Hepatocyte (in vitro differentiated cells): ENCODE data around the gene RAP2B. TPM values are rescaled to one million over a fixed set of nuclear protein-coding genes. Genes with fewer than 3 reads are reported as not detected.
A peak's percentile ranks its signal among the peaks of the same experiment; 100 is the strongest.

Experiments used
- DNase-seq: peaks from one replicate; pipeline ENCODE4 v3.0.0-alpha.2; 2016; ENCODE audit warnings: low spot score
- H2AFZ ChIP-seq: fragments of 200-600 bp; sonication (generic); 2 replicates; pipeline ENCODE4 v1.6.0; 2016; ENCODE audit warnings: antibody characterized with exemption, mild to moderate bottlenecking
- H3K27ac ChIP-seq: fragments of 200-600 bp; sonication (generic); 2 replicates; pipeline ENCODE4 v1.5.1; 2016; ENCODE audit warnings: mild to moderate bottlenecking
- H3K27me3 ChIP-seq: fragments of 200-600 bp; sonication (generic); 2 replicates; pipeline ENCODE4 v1.6.1; 2016
- H3K36me3 ChIP-seq: fragments of 200-600 bp; sonication (generic); replicated peaks from 2 replicates; pipeline ENCODE4 v1.5.1; 2016; ENCODE audit warnings: low read depth; ENCODE audit not compliant: insufficient read depth
- H3K4me1 ChIP-seq: fragments of 200-600 bp; sonication (generic); 2 replicates; pipeline ENCODE4 v1.5.1; 2016; ENCODE audit warnings: mild to moderate bottlenecking, moderate library complexity; ENCODE audit not compliant: insufficient read depth
- H3K4me2 ChIP-seq: fragments of 200-600 bp; sonication (generic); 2 replicates; pipeline ENCODE4 v1.6.0; 2016
- H3K4me3 ChIP-seq: fragments of 200-600 bp; sonication (generic); 2 replicates; pipeline ENCODE4 v1.5.1; 2016; ENCODE audit warnings: mild to moderate bottlenecking
- H3K79me2 ChIP-seq: fragments of 200-600 bp; sonication (generic); 2 replicates; pipeline ENCODE4 v1.6.0; 2017; ENCODE audit warnings: mild to moderate bottlenecking
- H3K9me2 ChIP-seq: fragments of 200-600 bp; sonication (generic); replicated peaks from 2 replicates; pipeline ENCODE4 v1.6.0; 2017; ENCODE audit warnings: mild to moderate bottlenecking; ENCODE audit not compliant: insufficient read depth
- H3K9me3 ChIP-seq: fragments of 200-600 bp; sonication (generic); 2 replicates; pipeline ENCODE4 v1.5.1; 2016; ENCODE audit warnings: low read depth, mild to moderate bottlenecking
- H4K20me1 ChIP-seq: fragments of 200-600 bp; sonication (generic); 2 replicates; pipeline ENCODE4 v1.6.0; 2016; ENCODE audit warnings: mild to moderate bottlenecking; ENCODE audit not compliant: insufficient read depth, poor library complexity, severe bottlenecking
- CTCF ChIP-seq: fragments of 200-600 bp; sonication (generic); IDR thresholded peaks from 2 replicates; pipeline ENCODE4 v1.5.1; 2016; ENCODE audit warnings: antibody characterized with exemption, mild to moderate bottlenecking; ENCODE audit not compliant: poor library complexity
- EZH2 ChIP-seq: fragments of 200-600 bp; sonication (generic); IDR thresholded peaks from 2 replicates; pipeline ENCODE4 v1.6.1; 2016; ENCODE audit warnings: antibody characterized with exemption, mild to moderate bottlenecking, borderline replicate concordance
- EZH2phosphoT487 ChIP-seq: fragments of 200-600 bp; sonication (generic); IDR thresholded peaks from one replicate; pipeline ENCODE4 v1.6.1; 2018; ENCODE audit warnings: antibody characterized with exemption, mild to moderate bottlenecking, low read depth, moderate library complexity; ENCODE audit not compliant: unreplicated experiment, severe bottlenecking
- WGBS: methylation state at CpG from one replicate; pipeline ENCODE4 v1.1.6; 2016; ENCODE audit warnings: low lambda C conversion rate; ENCODE audit errors: missing lambda C conversion rate; 5-methylcytosine and 5-hydroxymethylcytosine counted together
- polyA plus RNA-seq: library from polyadenylated mRNA; unstranded; fragments of >200 nt; fragmentation: Nextera tagmentation; extraction: Ambion mirVana; gene quantifications from 2 replicates; pipeline ENCODE4 v1.2.1, GENCODE V29; 2016
- total RNA-seq: library from RNA; depleted of rRNA; stranded (reverse); fragments of >200 nt; gene quantifications from 2 replicates; pipeline ENCODE4 v1.2.3, GENCODE V29; 2014

The RAP2B gene
- total and polyA plus RNA-seq, 2 experiments from 2014 or later: 11.5 to 20.0 TPM

GRCh38 chr3:153130312-153130977, 31.6 kb upstream of the RAP2B start:
- H2AFZ ChIP-seq: no peak overlapping the region
- H3K27me3 ChIP-seq: no peaks in the 10 kb centered on the region
- no peak for DNase-seq
- H3K4me3 ChIP-seq: no peak overlapping the region
- H3K36me3 ChIP-seq: no peaks in the 10 kb centered on the region
- H3K9me2 ChIP-seq: no peaks in the 10 kb centered on the region
- H3K27ac ChIP-seq: peak overlapping the region; percentile 28
- 79% methylated on average over 2 of the region's 2 CpGs for WGBS
- TF ChIP-seq EZH2 (no peak), CTCF (no peak), EZH2phosphoT487 (no peak)
- no peaks in the 10 kb centered on the region for H4K20me1 ChIP-seq
- no peak overlapping the region for H3K4me2 ChIP-seq
- no peaks in the 10 kb centered on the region for H3K4me1 ChIP-seq
- no peaks in the 10 kb centered on the region for H3K79me2 ChIP-seq
- no peaks in the 10 kb centered on the region for H3K9me3 ChIP-seq

GRCh38 chr3:153137626-153138025, 24.4 kb upstream of the RAP2B start:
- 98% methylated on average over 2 of the region's 2 CpGs for WGBS
- Histone ChIP-seq H3K4me3 (no peak overlapping the region), H3K36me3 (no peaks in the 10 kb centered on the region), H3K9me2 (no peaks in the 10 kb centered on the region), H3K27ac (peak overlapping the region; percentile 95), H3K4me1 (peaks cover 10% of the 10 kb centered on the region), H3K4me2 (no peak overlapping the region), H3K27me3 (no peaks in the 10 kb centered on the region), H3K79me2 (no peaks in the 10 kb centered on the region), H3K9me3 (no peaks in the 10 kb centered on the region), H4K20me1 (no peaks in the 10 kb centered on the region), H2AFZ (no peak overlapping the region)
- TF ChIP-seq EZH2 (no peak), EZH2phosphoT487 (no peak), CTCF (no peak)
- no peak for DNase-seq

- H3K79me2 ChIP-seq: no peaks in the 10 kb centered on the region
- no peak overlapping the region for H3K4me3 ChIP-seq
- peak overlapping the region; percentile 4 for H3K4me2 ChIP-seq
- peak overlapping the region; percentile 95 for H3K27ac ChIP-seq
- peaks cover 10% of the 10 kb centered on the region for H3K4me1 ChIP-seq
- TF ChIP-seq EZH2phosphoT487: no peak
- TF ChIP-seq CTCF: no peak
- no peak for TF ChIP-seq EZH2
- WGBS: 44% methylated on average over 5 of the region's 5 CpGs
- H3K27me3 ChIP-seq: no peaks in the 10 kb centered on the region
- no peaks in the 10 kb centered on the region for H3K36me3 ChIP-seq
- H3K9me2 ChIP-seq: no peaks in the 10 kb centered on the region
- H4K20me1 ChIP-seq: no peaks in the 10 kb centered on the region
- H3K9me3 ChIP-seq: no peaks in the 10 kb centered on the region
- DNase-seq: peak; percentile 89
- peak overlapping the region; percentile 2 for H2AFZ ChIP-seq
Observed at GRCh38 chr3:153138276-153139210, 23.5 kb upstream of the RAP2B start.
